ENCODE results near the gene CLDN4. TPM values are rescaled to one million over a fixed set of nuclear protein-coding genes. Genes with fewer than 3 reads are reported as not detected.

Gene CLDN4
- polyA plus RNA-seq, 1 donor (not counting 4 experiments of a cell fraction or from before 2014, with no cell fraction given) = 7.2 TPM

DNA sequence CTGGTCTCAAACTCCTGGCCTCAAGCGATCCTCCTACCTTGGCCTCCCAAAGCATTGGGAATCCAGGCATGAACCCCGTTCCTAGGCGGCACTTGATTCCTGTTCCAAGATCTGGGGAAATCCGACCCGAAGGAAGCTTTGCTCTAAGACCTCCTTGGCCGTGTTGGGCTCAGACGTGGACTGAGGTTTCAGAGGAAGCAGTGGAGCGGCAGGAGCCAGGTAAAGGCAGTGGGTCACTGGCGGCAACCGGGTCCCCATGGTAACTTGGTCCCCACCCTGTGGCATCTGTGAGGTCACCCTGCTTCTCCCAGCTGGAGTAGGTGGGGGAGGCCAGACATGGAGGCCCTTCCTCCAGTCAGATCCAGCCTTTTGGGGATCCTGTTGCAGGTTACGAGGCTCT lies 30.1 kb downstream of the CLDN4 start, which contains the start of gene TMEM270:
TMEM270 (plus strand) TSS at position 301 of the 400 bp plus-strand sequence; CDS start at position 337, 36 bp downstream.
- H3K4me1 ChIP-seq (ENCODE audit: control insufficient read depth, extremely low read depth, insufficient read depth, low read length) = peaks cover under 1% of the 10 kb centered on the region
- H3K79me2 ChIP-seq (ENCODE audit: control insufficient read depth, insufficient read depth, low read length) = no peaks in the 10 kb centered on the region
- no peak for DNase-seq (ENCODE audit: low read depth, low spot score)
- no peak for FAIRE-seq
- H2AFZ ChIP-seq (ENCODE audit: control insufficient read depth, low read length) = no peak within 1 kb of the TSS
- H3K27me3 ChIP-seq (ENCODE audit: control insufficient read depth, extremely low read depth, insufficient read depth, low read length) = peaks cover 7% of the 10 kb centered on the region
- no peak within 1 kb of the TSS for H3K4me3 ChIP-seq (ENCODE audit: control insufficient read depth in 2 of 3, extremely low read depth in 1 of 3, insufficient read depth in 2 of 3, low read depth in 1 of 3, low read length in 3 of 3)
- H3K27ac ChIP-seq (ENCODE audit: control insufficient read depth, insufficient read depth, low read length) = no peak within 1 kb of the TSS
- dilution Hi-C loops (cut with MboI; ENCODE audit: extremely low pct_ligation_motif_present, low sequenced_read_pairs) = loop anchor here (25.0 kb wide), 1 partner anchor 101 kb away; no protein-coding TSS in a partner anchor
- H3K4me2 ChIP-seq (ENCODE audit: control insufficient read depth, extremely low read depth, insufficient read depth, low read depth, low read length) = no peak within 1 kb of the TSS
- TF ChIP-seq, protein P1, sequence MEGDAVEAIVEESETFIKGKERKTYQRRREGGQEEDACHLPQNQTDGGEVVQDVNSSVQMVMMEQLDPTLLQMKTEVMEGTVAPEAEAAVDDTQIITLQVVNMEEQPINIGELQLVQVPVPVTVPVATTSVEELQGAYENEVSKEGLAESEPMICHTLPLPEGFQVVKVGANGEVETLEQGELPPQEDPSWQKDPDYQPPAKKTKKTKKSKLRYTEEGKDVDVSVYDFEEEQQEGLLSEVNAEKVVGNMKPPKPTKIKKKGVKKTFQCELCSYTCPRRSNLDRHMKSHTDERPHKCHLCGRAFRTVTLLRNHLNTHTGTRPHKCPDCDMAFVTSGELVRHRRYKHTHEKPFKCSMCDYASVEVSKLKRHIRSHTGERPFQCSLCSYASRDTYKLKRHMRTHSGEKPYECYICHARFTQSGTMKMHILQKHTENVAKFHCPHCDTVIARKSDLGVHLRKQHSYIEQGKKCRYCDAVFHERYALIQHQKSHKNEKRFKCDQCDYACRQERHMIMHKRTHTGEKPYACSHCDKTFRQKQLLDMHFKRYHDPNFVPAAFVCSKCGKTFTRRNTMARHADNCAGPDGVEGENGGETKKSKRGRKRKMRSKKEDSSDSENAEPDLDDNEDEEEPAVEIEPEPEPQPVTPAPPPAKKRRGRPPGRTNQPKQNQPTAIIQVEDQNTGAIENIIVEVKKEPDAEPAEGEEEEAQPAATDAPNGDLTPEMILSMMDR (optimal IDR thresholded peaks at IDR 0.05 in 1 of 3, IDR thresholded peaks at IDR 0.05 in 1 of 3, conservative IDR thresholded peaks at IDR 0.05 in 1 of 3; ENCODE audit: extremely low read depth in 1 of 3, insufficient read depth in 2 of 3, low read length in 3 of 3) = no peak
- TF ChIP-seq EZH2 (IDR thresholded peaks at IDR 0.05; ENCODE audit: low read length) = no peak
- no peaks in the 10 kb centered on the region for H4K20me1 ChIP-seq (ENCODE audit: control insufficient read depth, extremely low read depth, insufficient read depth, low read length)
- H3K9ac ChIP-seq (ENCODE audit: control insufficient read depth, extremely low read depth, insufficient read depth, low read length) = no peak within 1 kb of the TSS
- H3K36me3 ChIP-seq (ENCODE audit: control insufficient read depth in 2 of 2, extremely low read depth in 1 of 2, insufficient read depth in 2 of 2, low read length in 2 of 2) = no peaks in the 10 kb centered on the region
- no peaks in the 10 kb centered on the region for H3K9me1 ChIP-seq (ENCODE audit: control insufficient read depth, extremely low read depth, insufficient read depth, low read length)
- H3K9me3 ChIP-seq (ENCODE audit: control insufficient read depth, low read depth, low read length) = no peaks in the 10 kb centered on the region

DNA sequence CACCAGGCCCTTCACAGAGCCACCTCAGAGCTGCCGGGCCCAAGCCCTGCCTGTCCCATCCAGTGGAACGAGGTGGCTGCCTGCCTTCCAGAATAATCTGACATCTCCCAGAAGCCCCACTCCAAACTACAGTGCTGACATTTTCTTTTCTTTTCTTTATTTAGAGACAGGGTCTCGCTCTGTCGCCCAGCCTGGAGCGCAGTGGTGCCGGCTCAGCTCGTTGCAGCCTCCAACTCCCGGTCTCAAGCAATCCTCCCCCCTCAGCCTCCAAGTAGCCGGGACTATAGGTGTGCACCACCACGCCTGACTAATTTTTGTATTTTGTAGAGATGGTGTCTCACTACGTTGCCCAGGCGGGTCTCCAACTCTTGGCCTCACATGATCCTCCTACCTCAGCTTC lies 30.5 kb downstream of the CLDN4 start:
- Histone ChIP-seq H3K4me1 (ENCODE audit: control insufficient read depth, extremely low read depth, insufficient read depth, low read length) (no peaks in the 10 kb centered on the region), H3K4me3 (ENCODE audit: control insufficient read depth in 2 of 3, extremely low read depth in 1 of 3, insufficient read depth in 2 of 3, low read depth in 1 of 3, low read length in 3 of 3) (no peak overlapping the region), H3K27me3 (ENCODE audit: control insufficient read depth, extremely low read depth, insufficient read depth, low read length) (peaks cover 7% of the 10 kb centered on the region), H3K79me2 (ENCODE audit: control insufficient read depth, insufficient read depth, low read length) (no peaks in the 10 kb centered on the region), H3K9me1 (ENCODE audit: control insufficient read depth, extremely low read depth, insufficient read depth, low read length) (no peaks in the 10 kb centered on the region), H3K4me2 (ENCODE audit: control insufficient read depth, extremely low read depth, insufficient read depth, low read depth, low read length) (no peak overlapping the region), H4K20me1 (ENCODE audit: control insufficient read depth, extremely low read depth, insufficient read depth, low read length) (no peaks in the 10 kb centered on the region), H3K9me3 (ENCODE audit: control insufficient read depth, low read depth, low read length) (no peaks in the 10 kb centered on the region), H3K9ac (ENCODE audit: control insufficient read depth, extremely low read depth, insufficient read depth, low read length) (no peak overlapping the region), H2AFZ (ENCODE audit: control insufficient read depth, low read length) (no peak overlapping the region), H3K27ac (ENCODE audit: control insufficient read depth, insufficient read depth, low read length) (no peak overlapping the region), H3K36me3 (ENCODE audit: control insufficient read depth in 2 of 2, extremely low read depth in 1 of 2, insufficient read depth in 2 of 2, low read length in 2 of 2) (no peaks in the 10 kb centered on the region)
- dilution Hi-C loops (cut with MboI; ENCODE audit: extremely low pct_ligation_motif_present, low sequenced_read_pairs) = loop anchor here (25.0 kb wide), 1 partner anchor 101 kb away; no protein-coding TSS in a partner anchor
- FAIRE-seq (no peak), DNase-seq (ENCODE audit: low read depth, low spot score) (no peak)
- TF ChIP-seq, protein P1 (optimal IDR thresholded peaks at IDR 0.05 in 1 of 3, IDR thresholded peaks at IDR 0.05 in 1 of 3, conservative IDR thresholded peaks at IDR 0.05 in 1 of 3; ENCODE audit: extremely low read depth in 1 of 3, insufficient read depth in 2 of 3, low read length in 3 of 3) = no peak
- no peak for TF ChIP-seq EZH2 (IDR thresholded peaks at IDR 0.05; ENCODE audit: low read length)
